Measurements from ENCODE around the gene MUC20. TPM values are rescaled to one million over a fixed set of nuclear protein-coding genes. Genes with fewer than 3 reads are reported as not detected.
"Not testable (repeated sequence)": the region's sequence is repeated elsewhere in the genome, so short reads cannot be mapped to it uniquely, and the experiment has no call there.

The MUC20 gene
- total RNA-seq, 1 donor from 2014 or later: 0.21 TPM

DNA sequence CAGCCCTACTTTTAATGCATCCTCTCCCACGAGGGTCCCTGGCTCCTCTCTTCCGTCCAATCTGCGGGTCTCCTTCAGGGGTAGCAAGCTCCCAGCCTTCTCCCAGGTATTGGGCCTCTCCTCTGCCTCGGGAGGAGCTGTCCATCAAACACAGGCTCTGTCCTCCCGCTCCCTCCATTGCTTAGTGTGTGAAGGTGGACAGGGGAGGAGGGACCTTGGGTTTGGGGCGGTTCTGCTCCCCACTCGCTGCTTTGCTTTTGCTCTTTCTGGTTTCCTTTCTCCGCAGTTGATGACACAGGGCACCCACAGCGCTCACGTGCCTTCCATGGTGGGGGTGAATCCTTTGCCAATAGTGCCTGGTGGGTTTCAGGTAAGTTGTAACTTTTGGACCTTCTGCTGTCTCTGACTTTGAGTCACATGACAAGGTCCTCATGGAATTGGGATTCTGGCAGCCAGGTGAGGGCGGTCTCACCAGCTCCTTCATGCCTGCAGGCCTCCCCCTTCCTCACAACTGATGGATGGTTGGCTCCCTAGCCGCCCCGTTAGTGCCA, 18.9 kb downstream of the MUC20 start:
- peaks cover 4% of the 10 kb centered on the region for H3K36me3 Mint-ChIP-seq (ENCODE audit: low read depth, unreplicated experiment)
- no peak for DNase-seq (ENCODE audit: low spot score)
- peaks cover 4% of the 10 kb centered on the region for H3K27me3 Mint-ChIP-seq (ENCODE audit: unreplicated experiment)
- H3K4me3 Mint-ChIP-seq (ENCODE audit: unreplicated experiment): no peak overlapping the region
- H3K9me3 Mint-ChIP-seq (ENCODE audit: unreplicated experiment): no peaks in the 10 kb centered on the region
- H3K27ac Mint-ChIP-seq (ENCODE audit: unreplicated experiment): no peak overlapping the region
- TF ChIP-seq, protein P1, sequence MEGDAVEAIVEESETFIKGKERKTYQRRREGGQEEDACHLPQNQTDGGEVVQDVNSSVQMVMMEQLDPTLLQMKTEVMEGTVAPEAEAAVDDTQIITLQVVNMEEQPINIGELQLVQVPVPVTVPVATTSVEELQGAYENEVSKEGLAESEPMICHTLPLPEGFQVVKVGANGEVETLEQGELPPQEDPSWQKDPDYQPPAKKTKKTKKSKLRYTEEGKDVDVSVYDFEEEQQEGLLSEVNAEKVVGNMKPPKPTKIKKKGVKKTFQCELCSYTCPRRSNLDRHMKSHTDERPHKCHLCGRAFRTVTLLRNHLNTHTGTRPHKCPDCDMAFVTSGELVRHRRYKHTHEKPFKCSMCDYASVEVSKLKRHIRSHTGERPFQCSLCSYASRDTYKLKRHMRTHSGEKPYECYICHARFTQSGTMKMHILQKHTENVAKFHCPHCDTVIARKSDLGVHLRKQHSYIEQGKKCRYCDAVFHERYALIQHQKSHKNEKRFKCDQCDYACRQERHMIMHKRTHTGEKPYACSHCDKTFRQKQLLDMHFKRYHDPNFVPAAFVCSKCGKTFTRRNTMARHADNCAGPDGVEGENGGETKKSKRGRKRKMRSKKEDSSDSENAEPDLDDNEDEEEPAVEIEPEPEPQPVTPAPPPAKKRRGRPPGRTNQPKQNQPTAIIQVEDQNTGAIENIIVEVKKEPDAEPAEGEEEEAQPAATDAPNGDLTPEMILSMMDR (IDR thresholded peaks at IDR 0.05; ENCODE audit: unreplicated experiment): no peak
- H3K4me1 Mint-ChIP-seq (ENCODE audit: unreplicated experiment): no peaks in the 10 kb centered on the region

DNA sequence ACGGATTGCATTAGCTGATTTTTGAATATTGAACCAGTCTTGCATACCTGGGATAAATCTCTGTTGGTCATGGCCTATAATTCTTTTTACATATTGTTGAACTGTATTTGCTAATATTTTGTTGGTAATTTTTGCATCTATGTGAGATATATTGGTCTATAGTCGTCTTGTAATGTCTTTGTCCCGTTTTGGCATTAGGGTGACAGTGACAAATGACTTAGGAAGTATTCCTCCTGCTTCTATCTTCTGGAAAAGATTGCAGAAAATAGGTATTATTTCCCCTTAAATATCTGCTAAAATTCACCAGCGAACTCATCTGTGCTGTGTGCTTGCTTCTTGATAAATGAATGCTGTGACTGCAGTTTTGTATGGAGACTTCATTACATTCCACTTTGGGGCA, 23.7 kb downstream of the MUC20 start:
- Mint-ChIP-seq H3K9me3 (ENCODE audit: unreplicated experiment) (no peaks in the 10 kb centered on the region), H3K4me3 (ENCODE audit: unreplicated experiment) (no peak overlapping the region), H3K27me3 (ENCODE audit: unreplicated experiment) (peaks cover 2% of the 10 kb centered on the region), H3K36me3 (ENCODE audit: low read depth, unreplicated experiment) (peaks cover 4% of the 10 kb centered on the region), H3K27ac (ENCODE audit: unreplicated experiment) (no peak overlapping the region), H3K4me1 (ENCODE audit: unreplicated experiment) (peaks cover 4% of the 10 kb centered on the region)
- DNase-seq (ENCODE audit: low spot score): no peak
- TF ChIP-seq, protein P1 (IDR thresholded peaks at IDR 0.05; ENCODE audit: unreplicated experiment): no peak

DNA sequence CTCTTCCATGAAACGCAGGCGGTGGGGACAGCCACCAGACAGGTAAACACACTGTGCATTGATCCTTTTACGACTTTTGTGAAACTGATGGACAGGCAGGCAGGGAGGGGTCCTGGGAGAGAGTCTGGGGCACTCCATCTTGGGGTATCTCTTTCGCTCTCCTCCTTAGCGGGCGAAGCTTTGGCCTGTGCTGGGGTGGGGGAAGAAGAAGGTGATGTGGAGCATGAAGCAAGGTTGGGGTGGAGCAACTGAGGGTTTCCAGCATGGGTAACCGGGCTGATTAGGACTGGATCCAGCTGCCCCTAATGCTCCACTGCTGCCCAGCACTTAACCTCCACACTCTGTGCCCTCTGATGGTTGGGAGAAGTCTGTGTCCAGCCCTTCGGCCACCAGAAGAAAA, 25.6 kb downstream of the MUC20 start:
- H3K4me1 Mint-ChIP-seq (ENCODE audit: unreplicated experiment): peaks cover 4% of the 10 kb centered on the region
- DNase-seq (ENCODE audit: low spot score): no peak
- H3K9me3 Mint-ChIP-seq (ENCODE audit: unreplicated experiment): no peaks in the 10 kb centered on the region
- TF ChIP-seq, protein P1 (IDR thresholded peaks at IDR 0.05; ENCODE audit: unreplicated experiment): no peak
- H3K27ac Mint-ChIP-seq (ENCODE audit: unreplicated experiment): no peak overlapping the region
- no peaks in the 10 kb centered on the region for H3K36me3 Mint-ChIP-seq (ENCODE audit: low read depth, unreplicated experiment)
- H3K4me3 Mint-ChIP-seq (ENCODE audit: unreplicated experiment): no peak overlapping the region
- no peaks in the 10 kb centered on the region for H3K27me3 Mint-ChIP-seq (ENCODE audit: unreplicated experiment)

DNA sequence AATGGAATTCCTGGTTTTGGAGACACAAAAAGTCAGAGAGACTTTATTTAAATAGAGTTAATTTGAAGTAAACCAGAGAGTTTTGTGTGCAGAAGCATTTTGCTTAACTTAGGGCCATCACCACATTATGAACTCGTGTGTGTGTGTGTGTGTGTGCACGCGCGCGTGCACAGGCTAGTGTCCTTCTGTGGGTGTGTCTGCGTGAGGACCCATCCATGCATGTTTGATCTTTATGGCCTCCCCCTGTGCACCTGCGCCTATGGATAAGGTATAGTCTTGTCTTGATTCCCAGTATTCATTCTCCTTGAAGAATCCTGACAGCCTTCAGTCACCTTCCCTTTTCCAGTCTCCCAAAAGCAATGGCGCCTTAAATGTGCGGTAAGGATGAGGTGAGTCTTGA, 26.0 kb downstream of the MUC20 start:
- DNase-seq (ENCODE audit: low spot score): no peak
- H3K27me3 Mint-ChIP-seq (ENCODE audit: unreplicated experiment): no peaks in the 10 kb centered on the region
- no peaks in the 10 kb centered on the region for H3K9me3 Mint-ChIP-seq (ENCODE audit: unreplicated experiment)
- H3K4me3 Mint-ChIP-seq (ENCODE audit: unreplicated experiment): no peak overlapping the region
- H3K4me1 Mint-ChIP-seq (ENCODE audit: unreplicated experiment): peaks cover 4% of the 10 kb centered on the region
- H3K36me3 Mint-ChIP-seq (ENCODE audit: low read depth, unreplicated experiment): no peaks in the 10 kb centered on the region
- H3K27ac Mint-ChIP-seq (ENCODE audit: unreplicated experiment): no peak overlapping the region
- TF ChIP-seq, protein P1 (IDR thresholded peaks at IDR 0.05; ENCODE audit: unreplicated experiment): no peak

DNA sequence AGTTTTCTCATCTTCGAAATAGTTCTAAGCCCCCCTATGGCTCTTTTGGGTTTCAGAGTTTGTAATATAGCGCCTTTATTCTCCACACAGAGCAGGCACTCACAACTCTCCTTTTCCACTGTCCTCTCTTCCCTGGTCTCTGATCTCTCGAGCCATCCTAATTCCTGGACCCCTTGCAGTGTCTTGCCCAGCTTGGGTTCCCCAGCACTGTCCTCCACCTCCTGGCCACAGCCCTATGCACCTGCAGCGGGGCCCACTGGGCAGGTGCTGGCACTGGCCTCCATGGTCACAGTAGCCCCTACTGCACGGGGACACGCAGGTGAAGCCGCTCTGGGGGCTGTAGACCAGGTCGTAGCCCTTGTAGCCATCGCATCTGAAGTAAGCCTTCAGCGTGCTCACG, 27.9 kb downstream of the MUC20 start:
- Mint-ChIP-seq H3K36me3 (ENCODE audit: low read depth, unreplicated experiment) (no peaks in the 10 kb centered on the region), H3K27me3 (ENCODE audit: unreplicated experiment) (no peaks in the 10 kb centered on the region), H3K27ac (ENCODE audit: unreplicated experiment) (no peak overlapping the region), H3K9me3 (ENCODE audit: unreplicated experiment) (no peaks in the 10 kb centered on the region), H3K4me1 (ENCODE audit: unreplicated experiment) (peaks cover 4% of the 10 kb centered on the region), H3K4me3 (ENCODE audit: unreplicated experiment) (peak overlapping the region; percentile 28)
- TF ChIP-seq, protein P1 (IDR thresholded peaks at IDR 0.05; ENCODE audit: unreplicated experiment): no peak
- no peak for DNase-seq (ENCODE audit: low spot score)

DNA sequence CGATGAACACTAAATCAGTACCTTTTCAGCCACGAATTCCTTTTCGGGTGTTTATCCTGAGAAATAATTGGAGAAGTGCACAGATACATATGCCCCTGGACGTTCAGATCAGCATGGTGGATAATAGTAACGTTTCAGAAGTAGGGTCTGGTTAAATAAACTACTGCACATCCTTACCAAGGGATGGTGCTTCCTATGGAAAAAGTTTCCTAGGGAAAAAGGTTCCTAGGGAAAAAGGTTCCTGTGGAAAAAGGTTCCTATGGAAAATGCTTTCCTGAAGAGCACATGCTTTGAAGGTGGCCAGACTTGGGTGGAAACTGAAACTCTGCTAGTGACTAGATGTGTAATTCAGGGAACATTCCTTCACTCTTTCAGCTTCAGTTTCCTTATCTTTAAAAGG, 28.3 kb downstream of the MUC20 start:
- H3K27ac Mint-ChIP-seq (ENCODE audit: unreplicated experiment): not testable (repeated sequence)

More for the DNA sequence above, 28.3 kb downstream of the MUC20 start:
- not testable (repeated sequence) for H3K9me3 Mint-ChIP-seq (ENCODE audit: unreplicated experiment); DNase-seq (ENCODE audit: low spot score); H3K36me3 Mint-ChIP-seq (ENCODE audit: low read depth, unreplicated experiment); H3K27me3 Mint-ChIP-seq (ENCODE audit: unreplicated experiment); H3K4me1 Mint-ChIP-seq (ENCODE audit: unreplicated experiment)
- peak overlapping the region; percentile 28 for H3K4me3 Mint-ChIP-seq (ENCODE audit: unreplicated experiment)

Data from endothelial cell (in vitro differentiated cells).